Astrocyte of the cerebellum (primary cell): ENCODE data around the gene ASPHD1.

Experiments used
- DNase-seq: peaks from one replicate; pipeline ENCODE4 v3.0.0-alpha.2; 2011; ENCODE audit warnings: low read depth
- H3K4me3 ChIP-seq: 2 replicates; pipeline ENCODE4 v1.5.1; 2011; ENCODE audit warnings: mild to moderate bottlenecking, low read depth, low read length, moderate library complexity
- in situ Hi-C: cut with HindIII; loops from 2 replicates; pipeline ENCODE4 v1.10.0; 2017; ENCODE audit warnings: low sequenced_read_pairs
- TF ChIP-seq, protein P1 (sequence below): IDR thresholded peaks from 2 replicates; pipeline ENCODE4 v1.5.1; 2012; ENCODE audit warnings: low read length, low read depth, moderate library complexity, mild to moderate bottlenecking; ENCODE audit errors: missing control alignments

The ASPHD1 gene

DNA sequence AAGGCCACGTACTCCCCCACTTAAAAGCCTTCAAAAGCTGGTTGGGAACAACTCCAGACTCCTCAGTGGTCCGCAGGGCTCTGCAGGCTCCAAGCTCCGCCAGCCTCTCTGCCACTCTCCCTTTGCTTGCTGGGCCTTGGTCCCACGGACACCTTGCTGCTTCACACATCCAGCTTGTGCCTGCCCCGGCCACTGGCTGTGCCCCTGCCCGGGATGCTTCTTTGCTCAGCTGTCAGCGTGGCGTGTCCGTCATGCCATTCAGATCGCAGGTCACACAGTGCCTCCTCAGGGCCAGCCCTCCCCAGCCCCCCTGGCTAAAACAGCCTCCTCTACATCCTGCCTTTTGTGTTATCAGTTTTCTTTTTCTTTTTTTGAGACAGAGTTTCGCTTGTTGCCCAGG, 11.8 kb downstream of the ASPHD1 start:
- no peak for DNase-seq
- no peak overlapping the region for H3K4me3 ChIP-seq
- TF ChIP-seq, protein P1, sequence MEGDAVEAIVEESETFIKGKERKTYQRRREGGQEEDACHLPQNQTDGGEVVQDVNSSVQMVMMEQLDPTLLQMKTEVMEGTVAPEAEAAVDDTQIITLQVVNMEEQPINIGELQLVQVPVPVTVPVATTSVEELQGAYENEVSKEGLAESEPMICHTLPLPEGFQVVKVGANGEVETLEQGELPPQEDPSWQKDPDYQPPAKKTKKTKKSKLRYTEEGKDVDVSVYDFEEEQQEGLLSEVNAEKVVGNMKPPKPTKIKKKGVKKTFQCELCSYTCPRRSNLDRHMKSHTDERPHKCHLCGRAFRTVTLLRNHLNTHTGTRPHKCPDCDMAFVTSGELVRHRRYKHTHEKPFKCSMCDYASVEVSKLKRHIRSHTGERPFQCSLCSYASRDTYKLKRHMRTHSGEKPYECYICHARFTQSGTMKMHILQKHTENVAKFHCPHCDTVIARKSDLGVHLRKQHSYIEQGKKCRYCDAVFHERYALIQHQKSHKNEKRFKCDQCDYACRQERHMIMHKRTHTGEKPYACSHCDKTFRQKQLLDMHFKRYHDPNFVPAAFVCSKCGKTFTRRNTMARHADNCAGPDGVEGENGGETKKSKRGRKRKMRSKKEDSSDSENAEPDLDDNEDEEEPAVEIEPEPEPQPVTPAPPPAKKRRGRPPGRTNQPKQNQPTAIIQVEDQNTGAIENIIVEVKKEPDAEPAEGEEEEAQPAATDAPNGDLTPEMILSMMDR: no peak
- in situ Hi-C loops: no loop called here

DNA sequence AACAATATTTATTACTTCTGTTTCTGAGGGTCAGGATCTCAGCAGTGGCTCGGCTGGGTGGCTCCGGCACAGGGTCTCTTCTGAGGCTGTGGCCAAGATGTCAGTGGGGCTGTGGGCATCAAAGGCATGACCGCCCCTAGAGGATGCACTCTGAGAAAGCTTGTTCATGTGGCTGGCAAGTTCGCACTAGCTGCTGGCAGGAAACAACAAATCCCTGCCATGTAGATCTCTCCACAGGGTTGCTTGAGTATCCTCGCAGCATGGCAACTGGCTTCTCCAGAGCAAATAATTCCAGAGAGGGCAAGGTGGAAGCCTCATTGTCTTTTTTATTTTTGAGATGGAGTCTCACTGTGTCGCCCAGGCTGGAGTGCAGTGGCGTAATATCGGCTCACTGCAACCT, 13.2 kb downstream of the ASPHD1 start:
- in situ Hi-C loops: no loop called here
- DNase-seq: no peak
- H3K4me3 ChIP-seq: no peak overlapping the region
- TF ChIP-seq, protein P1: no peak

DNA sequence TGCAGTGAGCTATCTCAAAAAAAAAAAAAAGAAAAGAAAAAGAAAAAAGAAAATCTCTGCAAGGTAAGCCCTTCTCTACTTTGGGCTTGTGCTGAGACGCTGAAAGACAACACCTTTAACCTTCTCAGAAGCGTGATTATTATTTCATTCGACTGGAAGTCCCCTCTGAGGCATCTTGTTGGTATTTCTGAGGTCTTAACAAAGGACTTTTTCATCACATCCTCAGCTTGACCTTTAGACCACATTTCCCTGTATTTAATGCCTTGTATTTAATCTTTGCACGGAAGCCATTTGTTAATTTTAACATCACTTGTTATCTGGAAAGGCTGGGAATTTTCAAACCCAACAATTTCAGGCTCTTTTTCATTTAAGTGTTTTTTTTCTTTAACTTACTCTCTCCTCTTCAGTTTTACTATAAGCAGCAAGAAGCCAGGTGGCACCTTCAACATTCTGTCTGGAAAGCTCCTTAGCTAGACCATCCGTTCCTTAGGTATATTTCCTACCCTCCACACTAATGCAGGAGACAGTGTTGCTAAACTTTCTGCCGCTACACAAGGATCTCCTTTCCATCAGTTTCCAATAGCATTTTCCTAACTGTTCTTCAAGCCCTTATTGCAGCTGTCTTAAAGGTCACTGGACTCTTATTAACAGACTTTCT, 15.4 kb downstream of the ASPHD1 start:
- in situ Hi-C loops: no loop called here
- no peak overlapping the region for H3K4me3 ChIP-seq
- TF ChIP-seq, protein P1: no peak
- DNase-seq: no peak

DNA sequence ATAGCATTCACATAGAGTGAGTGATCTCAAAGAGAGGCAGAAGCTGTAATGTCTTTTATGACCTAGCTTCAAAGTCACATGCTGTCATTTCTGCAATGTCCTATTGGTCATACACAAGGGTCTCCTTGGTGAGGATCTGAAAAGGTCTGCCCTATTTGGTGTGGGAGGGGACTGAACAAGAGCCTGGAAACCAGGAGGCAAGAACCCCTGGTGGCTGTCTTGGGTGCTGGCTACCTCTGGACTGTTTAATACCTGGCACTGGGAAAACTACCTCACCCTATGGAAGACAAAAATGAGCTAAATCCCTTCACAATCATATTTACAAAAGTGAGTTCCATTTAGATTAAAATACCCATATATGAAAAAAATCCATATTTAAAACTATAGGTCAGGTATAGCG, 16.7 kb downstream of the ASPHD1 start:
- in situ Hi-C loops: no loop called here
- H3K4me3 ChIP-seq: no peak overlapping the region
- TF ChIP-seq, protein P1: no peak
- DNase-seq: no peak

DNA sequence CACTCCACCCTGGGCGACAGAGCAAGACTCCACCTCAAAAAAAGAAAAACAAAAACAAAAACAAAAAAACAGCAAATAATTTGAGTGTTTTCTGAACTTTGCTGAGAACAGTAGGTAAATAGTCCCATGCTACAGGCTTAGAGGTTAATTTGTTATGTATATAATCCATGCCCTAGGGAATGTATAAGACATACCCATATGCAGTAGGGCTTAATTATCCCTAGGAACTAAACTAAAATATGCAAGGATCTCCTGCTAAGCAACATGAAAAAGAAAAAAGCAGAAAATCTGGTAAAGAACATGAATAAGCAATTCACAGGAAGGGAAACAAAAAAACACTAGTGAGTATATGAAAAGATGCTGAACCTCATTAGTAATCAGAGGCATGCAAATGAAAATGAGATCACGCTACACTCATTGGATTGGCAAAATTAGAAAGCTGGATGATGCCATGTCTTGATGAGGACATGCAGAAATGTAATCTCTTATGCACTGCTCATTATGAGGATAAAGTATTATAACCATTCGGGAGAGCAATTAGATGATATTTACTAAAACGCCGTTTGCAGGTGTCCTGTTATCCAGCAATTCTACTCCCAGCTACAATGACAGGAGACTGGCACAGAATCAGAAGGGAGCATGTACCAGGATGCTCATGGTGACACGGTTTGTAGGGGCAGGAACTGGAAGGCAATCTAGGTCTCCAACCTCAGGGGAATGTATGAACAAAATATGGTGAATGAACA, 20.2 kb downstream of the ASPHD1 start:
- DNase-seq: no peak
- no peak overlapping the region for H3K4me3 ChIP-seq
- TF ChIP-seq, protein P1: no peak
- in situ Hi-C loops: no loop called here

DNA sequence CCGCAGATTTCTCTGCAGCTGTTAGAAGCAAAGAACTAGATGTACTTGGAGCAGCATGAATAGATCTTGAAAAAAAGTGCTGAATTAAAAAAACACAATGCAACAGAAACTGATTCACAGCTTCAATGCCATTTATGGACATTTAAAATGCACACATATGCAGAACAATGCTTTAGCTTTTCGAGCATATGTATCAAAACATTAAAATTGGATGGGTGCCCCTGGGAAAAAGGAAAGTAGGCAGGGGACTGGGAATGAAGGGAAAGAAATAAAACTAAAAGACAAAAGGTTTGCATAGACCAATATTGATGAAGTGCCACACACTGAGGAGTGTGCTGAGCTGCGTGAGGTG, 20.7 kb downstream of the ASPHD1 start:
- TF ChIP-seq, protein P1: no peak
- in situ Hi-C loops: no loop called here
- no peak for DNase-seq
- no peak overlapping the region for H3K4me3 ChIP-seq
